ENCODE data around the gene KLHL3.

The KLHL3 gene

DNA sequence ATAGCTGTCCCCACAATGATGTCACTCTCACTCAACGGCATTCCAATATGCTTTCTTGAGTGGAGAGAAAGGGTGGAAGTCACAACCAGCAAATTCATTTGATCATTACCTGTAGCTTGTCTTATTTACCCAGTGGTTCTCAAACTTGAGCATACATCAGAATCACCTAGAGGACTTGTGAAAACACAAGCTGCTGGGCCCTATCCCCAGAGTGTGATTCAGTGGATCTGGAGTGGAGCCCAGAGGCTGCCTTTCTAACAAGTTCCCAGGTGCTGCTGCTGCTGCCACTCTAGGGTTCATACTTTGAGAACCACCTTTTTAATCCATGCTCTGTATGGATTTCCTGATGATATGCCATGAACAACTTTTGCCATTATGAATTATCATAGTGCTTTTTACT is 94.7 kb downstream of the KLHL3 start:
- intact Hi-C loops (cut with DNase I) = no loop called here
- DNase-seq = no peak

DNA sequence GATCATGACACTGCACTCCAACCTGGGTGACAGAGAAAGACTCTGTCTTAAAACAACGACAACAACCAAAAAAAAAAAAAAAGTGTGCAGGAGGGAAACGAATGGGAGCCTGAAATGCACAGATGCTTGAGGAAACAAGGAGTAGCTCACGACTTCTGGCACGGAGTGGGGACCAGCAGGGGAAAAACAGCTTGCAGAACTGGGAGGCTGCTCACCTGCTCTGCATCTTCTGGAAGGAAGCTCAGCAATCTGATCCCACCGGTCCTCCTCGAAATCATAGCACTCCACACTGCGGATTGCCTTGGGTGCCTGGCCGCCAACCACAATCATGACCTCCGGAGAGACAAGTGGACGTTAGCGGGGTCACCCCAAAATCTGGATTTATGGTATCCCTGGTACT is 96.2 kb downstream of the KLHL3 start:
- intact Hi-C loops (cut with DNase I) = no loop called here

DNA sequence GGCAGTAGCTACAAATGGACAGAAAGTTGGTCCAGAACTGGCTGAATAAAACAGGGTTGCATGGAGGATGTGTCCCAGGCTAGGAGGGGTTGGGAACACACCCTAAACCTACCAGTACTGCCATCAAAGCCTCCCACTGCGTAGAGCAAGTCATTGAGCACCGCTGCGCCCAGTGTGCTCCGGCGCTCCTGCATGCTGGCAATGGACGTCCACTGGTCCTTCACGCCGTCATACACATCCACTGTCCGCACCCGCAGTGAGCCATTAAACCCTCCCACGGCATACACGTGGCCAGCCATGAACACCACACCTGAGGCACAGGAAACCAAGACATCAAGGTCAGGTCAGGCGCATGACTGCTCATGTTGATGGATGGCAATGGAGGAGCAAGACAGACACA is 97.0 kb downstream of the KLHL3 start:
- intact Hi-C loops (cut with DNase I) = no loop called here

More for the DNA sequence above, 96.2 kb downstream of the KLHL3 start:
- DNase-seq = peak in 3 of 10 donors; percentile 20 to 73 (median 72)

DNA sequence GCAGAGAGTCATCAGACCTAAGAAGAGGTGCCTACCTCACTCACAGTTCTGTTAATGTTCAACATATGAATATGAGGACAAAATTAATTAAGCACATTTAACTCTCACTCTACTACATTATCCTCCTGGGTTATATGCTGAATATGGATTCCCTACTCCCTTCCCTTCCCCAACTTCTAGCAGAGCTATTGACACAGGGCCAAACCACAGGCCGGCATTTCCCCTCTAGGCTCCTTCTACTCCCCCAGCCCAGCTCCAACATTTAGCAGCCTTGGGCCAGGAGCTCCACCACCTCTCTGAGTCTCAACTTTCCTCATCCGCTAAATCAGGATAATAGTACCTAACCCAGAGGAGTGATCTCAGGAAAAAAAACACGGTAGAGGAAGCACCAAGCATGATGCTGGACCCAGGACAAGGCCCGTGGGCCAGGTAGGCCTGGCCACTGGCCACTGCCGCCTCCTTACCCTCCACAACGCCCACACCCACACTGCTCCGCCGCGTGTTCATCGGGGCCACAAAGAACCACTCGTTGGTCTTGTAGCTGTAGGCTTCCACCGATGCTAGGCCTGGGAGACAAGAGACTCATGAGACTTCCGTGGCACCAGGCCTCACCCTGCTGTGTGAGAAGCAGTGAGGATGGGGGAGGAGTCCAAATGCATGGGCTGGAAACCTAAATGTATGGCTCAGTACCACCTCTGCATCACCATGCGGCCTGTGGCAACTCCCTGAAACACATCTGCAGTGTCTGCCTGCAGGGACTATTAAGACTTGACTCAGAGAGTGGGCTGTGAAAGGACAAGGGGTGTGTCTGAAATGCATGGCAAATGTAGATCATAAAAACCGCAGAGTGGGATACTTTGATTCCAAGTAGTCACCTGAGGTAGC is 98.8 kb downstream of the KLHL3 start:
- peak in 1 of 10 donors; percentile 79 for DNase-seq
- intact Hi-C loops (cut with DNase I) = no loop called here

More for the DNA sequence above, 97.0 kb downstream of the KLHL3 start:
- no peak for DNase-seq

DNA sequence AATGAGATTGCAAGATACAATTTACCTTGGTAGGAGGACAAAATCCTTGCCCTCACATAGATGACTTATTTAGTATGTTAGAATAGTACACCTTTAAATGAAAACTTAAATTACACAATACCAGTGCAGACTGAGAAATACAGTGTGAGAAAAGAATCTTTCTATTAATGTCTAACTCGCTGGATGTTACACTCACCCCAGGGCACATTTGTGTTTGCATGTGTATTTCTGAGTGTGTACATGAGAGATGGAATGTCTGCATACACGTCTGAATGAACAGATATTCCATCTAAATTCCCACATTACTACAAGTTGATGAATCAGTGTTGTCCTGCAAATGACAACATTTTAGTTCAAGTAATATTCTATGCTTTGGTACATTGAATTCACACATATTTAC is 99.8 kb downstream of the KLHL3 start:
- intact Hi-C loops (cut with DNase I) = no loop called here
- DNase-seq = no peak

DNA sequence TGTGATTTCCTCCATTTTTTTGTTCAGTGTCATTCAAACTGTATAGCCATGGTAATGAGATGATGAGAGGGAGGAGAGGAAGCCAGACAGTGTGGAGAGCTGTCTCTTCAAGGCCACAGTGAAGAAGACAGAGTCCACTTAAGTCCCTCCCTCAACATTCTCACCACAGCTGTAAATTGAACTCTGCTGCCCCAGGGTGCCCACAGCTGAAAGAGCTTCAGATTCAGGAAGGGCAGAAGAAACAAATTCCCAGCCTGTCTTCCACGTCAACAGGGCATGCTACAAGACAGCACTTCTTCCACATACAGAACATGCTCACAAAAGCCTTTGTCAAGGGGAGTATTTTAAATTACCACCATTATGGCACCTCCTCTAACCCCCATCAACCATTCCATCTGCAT is 100.4 kb downstream of the KLHL3 start:
- intact Hi-C loops (cut with DNase I) = no loop called here

DNA sequence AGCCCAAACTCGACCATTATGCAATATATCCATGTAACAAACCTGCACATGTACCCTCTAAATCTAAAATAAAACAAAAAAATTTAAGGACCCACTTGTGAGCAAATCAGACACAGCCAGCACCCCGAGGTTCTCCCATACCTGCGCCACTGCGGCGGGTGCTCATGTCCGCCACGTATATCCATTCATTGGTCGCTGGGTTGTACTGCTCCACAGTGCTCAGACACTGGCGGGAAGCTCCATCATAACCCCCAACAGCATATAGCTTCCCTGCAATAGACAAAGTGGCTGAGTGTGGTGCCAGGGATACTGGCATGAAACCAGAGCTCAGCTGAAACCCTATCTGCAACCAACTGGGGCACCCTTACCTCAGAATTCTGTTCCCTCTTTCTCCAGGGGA is 102.0 kb downstream of the KLHL3 start:
- no peak for DNase-seq
- intact Hi-C loops (cut with DNase I) = no loop called here

More for the DNA sequence above, 100.4 kb downstream of the KLHL3 start:
- DNase-seq = no peak

DNA sequence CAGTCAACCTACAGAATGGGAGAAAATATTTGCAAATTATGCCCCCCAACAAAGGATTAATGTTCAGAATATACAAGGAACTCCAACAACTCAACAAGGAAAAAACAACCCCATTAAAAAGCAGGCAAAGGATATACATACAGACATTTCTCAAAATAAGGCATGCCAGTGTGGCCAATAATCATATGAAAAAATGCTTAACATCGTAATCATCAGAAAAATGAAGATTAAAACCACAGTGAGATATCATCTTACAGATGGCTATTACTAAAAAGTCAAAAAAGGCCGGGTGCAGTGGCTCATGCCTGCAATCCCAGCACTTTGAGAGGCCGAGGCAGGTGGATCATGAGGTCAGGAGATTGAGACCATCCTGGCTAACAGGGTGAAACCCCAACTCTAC is 103.2 kb downstream of the KLHL3 start:
- no peak for DNase-seq
- intact Hi-C loops (cut with DNase I) = no loop called here

DNA sequence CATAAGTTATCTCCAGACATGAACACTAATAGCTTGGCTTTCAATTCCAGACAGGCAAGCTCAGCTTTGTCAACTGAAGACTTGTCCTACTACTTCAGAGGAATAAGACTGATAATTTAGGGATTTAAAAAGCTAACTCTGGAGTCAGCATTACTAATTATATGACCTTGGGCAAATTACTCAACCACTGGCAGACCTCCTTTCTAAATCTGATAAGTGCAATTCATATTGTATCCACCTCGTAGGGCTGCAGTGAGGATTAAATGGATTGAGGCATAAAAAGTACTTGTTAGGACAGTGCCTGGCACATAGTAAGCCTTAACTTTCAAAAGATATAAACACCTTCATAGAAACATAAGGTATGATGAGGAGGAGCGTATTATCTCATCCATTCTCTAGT is 104.4 kb downstream of the KLHL3 start:
- intact Hi-C loops (cut with DNase I) = no loop called here
- DNase-seq = no peak

DNA sequence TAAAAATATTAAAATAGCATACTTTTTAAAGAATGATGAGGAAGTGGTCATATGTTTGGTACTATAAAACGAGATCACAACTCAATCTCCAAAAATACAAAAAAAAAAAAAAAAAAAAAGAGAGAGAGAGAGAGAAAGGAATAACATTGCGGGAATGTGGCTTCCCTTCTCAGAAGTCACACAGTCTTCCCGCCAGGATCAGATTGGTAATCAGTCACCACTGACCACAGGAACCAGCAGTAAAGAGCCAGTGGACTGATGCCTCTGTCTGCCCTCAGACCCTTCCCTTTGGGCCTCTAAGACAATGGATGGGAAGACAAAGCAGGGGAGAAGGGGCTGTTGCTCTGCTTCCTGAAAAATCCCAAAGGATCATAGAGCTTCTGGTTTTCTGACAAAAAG is 104.9 kb downstream of the KLHL3 start:
- no peak for DNase-seq
- intact Hi-C loops (cut with DNase I) = no loop called here

DNA sequence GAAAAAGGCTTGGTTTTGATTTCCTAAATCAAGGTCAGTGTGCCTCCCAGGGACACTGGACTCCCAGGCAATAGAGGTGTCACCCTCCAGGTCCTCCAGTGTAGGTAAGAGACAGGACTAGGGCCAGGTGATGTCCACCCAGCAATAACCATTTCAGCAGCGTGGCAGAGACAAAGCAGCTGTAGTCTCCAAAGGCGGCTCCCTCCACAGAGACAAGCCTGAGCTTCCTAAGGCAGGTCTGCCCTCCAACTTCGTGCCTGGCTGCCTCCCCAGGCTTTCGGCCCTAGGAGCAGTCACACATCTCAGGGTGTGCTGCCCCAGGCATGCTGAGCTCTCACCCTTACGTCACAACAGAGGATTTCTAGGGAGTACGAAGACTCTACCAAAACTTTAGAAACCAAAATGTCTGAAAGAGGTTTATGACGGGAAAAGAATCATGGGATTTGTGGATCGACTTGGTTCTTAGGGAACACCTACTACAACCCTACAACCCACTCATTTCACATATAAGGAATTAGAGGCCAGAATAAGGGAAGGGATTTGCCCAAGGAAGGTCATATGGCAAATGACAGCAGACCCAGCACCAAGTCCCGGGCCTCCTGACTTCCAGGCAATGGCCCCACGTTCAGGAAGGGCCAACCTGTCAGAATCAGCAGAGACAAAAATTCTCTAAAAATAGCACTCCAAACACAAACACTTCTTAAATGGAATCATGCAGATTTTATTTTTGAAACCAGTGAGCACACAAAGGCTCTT is 105.5 kb downstream of the KLHL3 start:
- DNase-seq = no peak

DNA sequence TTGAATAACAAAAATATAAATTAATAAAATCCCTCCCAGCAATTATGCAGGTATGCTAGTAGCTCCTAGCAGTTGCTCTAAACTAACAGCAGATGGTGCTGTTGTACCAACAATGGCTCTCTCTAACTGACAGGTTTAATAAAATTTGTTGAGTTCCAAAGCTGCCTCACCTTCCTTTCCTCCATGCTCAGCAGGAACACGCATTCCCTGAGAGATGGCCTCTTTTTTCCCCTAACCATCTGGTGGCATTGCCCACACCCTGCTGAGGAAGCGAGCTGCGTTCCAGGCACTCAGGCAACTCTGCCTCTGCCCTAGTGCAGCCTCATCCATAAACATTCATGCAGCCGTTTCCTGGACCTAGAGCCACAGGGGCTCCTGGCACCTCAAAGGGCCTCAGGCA is 106.2 kb downstream of the KLHL3 start:
- DNase-seq = peak in 4 of 10 donors; percentile 47 to 87 (median 70)
- intact Hi-C loops (cut with DNase I) = loop anchor here (1.0 kb wide), 1 partner anchor 114 kb away; no protein-coding TSS in a partner anchor

More for the DNA sequence above, 105.5 kb downstream of the KLHL3 start:
- intact Hi-C loops (cut with DNase I) = no loop called here

DNA sequence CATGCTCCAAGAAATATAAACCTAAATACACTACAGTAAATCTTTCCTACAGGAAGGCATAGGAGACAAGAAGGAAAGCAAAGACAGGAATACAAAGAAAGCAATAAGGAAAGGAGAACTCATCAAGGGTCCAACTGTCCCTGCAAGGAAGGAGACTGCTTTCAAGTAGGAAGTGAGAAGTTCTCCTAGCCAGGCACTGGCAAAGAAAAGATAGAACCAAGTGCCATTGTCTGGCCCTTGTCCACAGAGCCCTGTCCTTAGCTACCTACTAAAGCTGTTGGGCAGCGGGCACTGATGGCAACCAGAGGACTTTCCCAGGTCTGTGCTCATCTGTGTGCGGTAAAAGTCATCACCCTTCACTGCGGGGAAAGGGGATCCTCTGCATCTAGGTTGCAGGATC is 108.2 kb downstream of the KLHL3 start:
- intact Hi-C loops (cut with DNase I) = no loop called here
- DNase-seq = no peak

DNA sequence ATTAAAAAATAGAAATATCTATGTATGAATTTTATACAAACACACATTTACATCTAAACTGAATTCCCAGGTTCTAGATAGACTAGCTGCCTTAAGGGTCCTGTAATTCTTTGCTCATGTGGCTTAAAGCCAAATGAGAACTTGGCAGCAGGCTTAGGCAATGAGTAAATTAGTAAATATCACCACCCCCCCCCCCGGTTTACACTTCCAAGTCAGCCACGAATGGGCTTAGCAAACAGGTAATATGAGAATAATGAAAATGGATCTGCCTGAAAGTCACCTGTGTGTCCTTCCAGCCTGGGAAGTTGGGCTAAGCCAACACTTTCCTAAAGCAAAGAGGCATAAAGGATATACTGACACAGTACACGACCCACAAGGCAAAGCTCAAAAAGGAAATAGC is 108.6 kb downstream of the KLHL3 start:
- intact Hi-C loops (cut with DNase I) = no loop called here
- no peak for DNase-seq

DNA sequence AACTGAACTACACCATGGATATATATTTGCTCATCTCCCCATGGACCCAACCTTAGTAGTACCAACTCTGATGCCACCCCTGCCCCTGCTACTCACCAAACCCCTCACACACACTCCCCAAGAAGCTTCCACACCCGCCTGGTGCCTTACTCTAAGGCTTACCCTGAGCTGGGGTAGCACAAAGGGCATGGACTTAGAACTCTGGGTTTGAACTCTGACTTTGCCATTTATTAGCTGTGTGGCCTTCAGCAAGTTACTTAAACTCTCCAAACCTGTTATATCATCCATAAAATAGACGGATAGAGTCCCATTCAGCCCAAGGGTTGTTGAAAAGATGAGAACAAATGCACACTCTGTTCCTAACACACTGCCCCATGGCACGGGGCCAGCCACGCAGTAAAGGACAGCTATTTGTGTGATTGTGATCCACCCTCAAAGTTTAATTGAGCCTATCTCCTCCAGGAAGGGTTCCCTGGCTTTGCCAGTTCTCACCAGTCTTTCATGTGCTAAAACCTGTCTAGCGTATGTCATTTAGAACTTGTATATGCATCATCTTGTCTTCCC is 111.0 kb downstream of the KLHL3 start:
- peak in 2 of 10 donors; percentile 33 to 36 for DNase-seq
- intact Hi-C loops (cut with DNase I) = no loop called here

DNA sequence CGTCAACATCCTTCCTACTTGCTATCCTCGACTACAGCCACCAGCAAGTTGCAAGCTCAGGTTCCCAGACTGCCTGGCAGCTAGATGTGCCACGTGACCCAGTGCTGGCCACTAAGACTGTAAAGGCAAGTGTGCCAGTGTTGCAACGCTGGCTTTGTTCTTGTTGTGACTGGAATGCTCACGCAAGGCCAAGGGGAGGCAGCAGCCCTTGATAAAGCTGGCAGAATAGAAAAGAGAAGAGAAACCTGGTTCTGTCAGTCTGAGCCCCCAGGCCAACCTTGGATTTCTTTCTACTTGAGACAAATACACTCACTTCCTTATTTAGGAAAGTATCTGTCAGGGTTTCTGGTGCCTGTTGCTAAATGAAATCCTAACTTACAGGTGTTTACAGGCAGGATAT is 113.0 kb downstream of the KLHL3 start:
- peak; percentile 69 to 97 (median 83) for DNase-seq
- intact Hi-C loops (cut with DNase I) = no loop called here

DNA sequence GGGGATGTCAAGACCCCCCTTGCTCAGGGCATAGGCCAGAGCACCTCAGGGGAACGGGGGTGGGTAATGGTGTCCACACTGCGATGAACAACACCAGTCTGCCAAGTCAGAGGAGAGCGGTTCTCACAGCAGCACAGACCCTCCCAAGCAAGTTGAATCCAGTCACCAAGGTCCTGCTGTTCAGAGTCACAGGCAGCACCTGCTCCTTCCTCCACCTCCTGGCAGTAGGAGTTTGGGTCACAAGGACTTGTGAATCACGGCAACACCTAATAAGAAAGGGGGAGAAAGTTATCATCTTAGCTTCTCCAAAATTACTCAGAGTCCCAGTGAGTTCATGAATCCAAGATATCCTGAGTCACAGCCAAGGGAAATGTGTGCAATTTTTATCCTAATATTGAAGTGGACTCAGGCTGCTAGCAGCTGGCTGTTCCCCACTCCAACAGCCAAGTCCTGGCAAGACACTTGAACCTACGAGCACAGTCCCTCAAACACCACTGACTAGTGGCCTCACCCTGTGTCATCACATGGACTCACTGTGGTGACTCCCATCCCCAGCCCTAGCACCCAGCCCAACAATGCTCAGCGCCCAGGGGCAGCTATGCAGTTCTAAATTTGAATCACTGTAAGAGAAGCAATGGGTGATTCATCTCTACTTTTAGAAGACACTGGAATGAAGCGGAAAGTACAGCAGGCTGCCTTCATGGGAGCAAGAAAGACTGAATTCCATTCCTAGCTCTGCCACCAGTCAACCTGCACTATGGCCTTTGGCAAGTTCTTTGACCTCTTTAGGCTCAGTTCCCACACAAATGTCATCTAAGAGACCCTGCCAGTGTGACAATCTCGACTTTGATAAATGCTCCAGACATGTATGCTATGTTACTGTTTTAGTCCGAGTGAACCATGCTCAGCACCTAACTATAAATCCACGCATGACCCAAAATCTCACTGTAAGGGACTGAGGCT is 113.7 kb downstream of the KLHL3 start:
- peak in 2 of 10 donors; percentile 50 to 89 for DNase-seq
- intact Hi-C loops (cut with DNase I) = no loop called here

DNA sequence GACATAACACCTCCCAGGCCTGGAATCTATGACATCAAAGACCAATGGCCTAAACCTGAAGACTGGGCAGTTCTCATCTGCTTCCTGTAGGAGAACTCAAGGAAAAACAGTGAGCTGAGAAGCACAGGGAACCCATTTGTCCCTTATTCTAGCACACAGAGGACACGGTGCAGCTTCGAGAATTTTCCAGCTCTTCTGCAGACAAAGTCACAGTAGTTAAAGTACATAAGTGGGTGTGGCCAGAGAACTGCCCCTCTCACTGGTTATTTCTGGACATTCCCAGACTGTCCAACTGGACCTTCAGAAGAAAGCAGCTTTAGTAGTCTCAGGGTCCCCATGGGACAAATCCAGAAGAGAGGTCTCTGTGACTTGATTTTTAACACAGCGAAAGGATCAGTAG is 114.6 kb downstream of the KLHL3 start:
- intact Hi-C loops (cut with DNase I) = no loop called here
- DNase-seq = no peak

DNA sequence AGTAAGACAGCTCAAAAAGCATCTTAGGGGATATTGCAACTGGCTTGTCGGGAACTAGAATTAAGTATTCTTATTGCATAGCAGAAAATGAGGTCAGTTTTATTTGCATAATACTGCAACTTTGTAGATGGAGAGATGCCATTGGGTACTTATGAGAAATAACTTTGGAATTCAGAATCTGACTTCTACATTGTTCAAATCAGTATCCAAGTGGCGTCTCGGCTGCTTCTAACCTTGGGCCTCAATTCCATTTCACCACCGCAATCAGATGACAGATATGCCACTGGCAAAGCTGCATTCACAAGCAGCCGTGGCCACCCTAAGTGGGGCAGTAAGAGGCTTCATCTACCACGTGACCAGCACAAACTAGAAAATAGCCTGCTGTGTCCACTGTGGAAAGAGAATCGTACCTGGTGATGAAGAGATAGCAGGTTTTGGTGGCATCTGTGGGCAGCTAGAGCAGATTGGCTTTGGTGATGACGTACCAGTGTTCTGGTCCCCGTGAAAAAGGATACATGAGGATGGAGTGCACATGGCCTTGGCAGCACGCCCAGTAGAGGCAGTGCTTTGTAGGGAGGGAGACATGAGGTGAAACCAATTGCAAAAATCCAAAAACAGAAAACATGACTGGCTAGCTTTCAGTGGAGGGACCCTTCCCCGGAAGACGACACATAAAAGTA is 116.6 kb downstream of the KLHL3 start:
- intact Hi-C loops (cut with DNase I) = no loop called here
- DNase-seq = peak in 8 of 10 donors; percentile 41 to 90 (median 52)
